Mesenchymal stem cell (in vitro differentiated cells and primary cell): Measurements from ENCODE around the gene HMGXB4.
"Not testable (repeated sequence)": the region's sequence is repeated elsewhere in the genome, so short reads cannot be mapped to it uniquely, and the experiment has no call there.

ENCODE experiments used
- DNase-seq: peaks from one replicate; pipeline ENCODE4 v3.0.0-alpha.2; 2013
- H2AFZ ChIP-seq: one replicate; pipeline ENCODE4 v1.6.1; 2013; ENCODE audit warnings: low read depth, mild to moderate bottlenecking, control low read depth, inconsistent platforms, low read length, moderate library complexity
- H2AK5ac ChIP-seq: 2 replicates; pipeline ENCODE4 v1.6.1; 2013; ENCODE audit warnings: low read length, moderate library complexity, mild to moderate bottlenecking, inconsistent platforms; ENCODE audit not compliant: severe bottlenecking
- H2BK120ac ChIP-seq: one replicate; pipeline ENCODE4 v1.6.1; 2013; ENCODE audit warnings: low read depth, mild to moderate bottlenecking, inconsistent platforms, low read length, moderate library complexity
- H2BK12ac ChIP-seq, 2 experiments: one replicate each; pipeline ENCODE4 v1.6.1; 2013; ENCODE audit warnings: inconsistent platforms in 2 of 2, low read length in 2 of 2, mild to moderate bottlenecking in 2 of 2, moderate library complexity in 2 of 2, control low read depth in 1 of 2
- H2BK15ac ChIP-seq: one replicate; pipeline ENCODE4 v1.6.1; 2013; ENCODE audit warnings: mild to moderate bottlenecking, low read depth, inconsistent platforms; ENCODE audit not compliant: poor library complexity, severe bottlenecking
- H2BK5ac ChIP-seq: 2 replicates; pipeline ENCODE4 v1.6.1; 2013; ENCODE audit warnings: low read depth, mild to moderate bottlenecking, low read length, control low read depth, inconsistent platforms; ENCODE audit not compliant: poor library complexity, severe bottlenecking
- H3K14ac ChIP-seq, 2 experiments: one replicate each; pipeline ENCODE4 v1.6.1; 2013; ENCODE audit warnings: inconsistent platforms in 2 of 2, low read length in 2 of 2, control low read depth in 1 of 2, mild to moderate bottlenecking in 1 of 2, moderate library complexity in 1 of 2
- H3K18ac ChIP-seq, 2 experiments: one replicate each; pipeline ENCODE4 v1.6.1; 2013; ENCODE audit warnings: inconsistent platforms in 2 of 2, low read length in 2 of 2, control low read depth in 1 of 2, low read depth in 1 of 2, mild to moderate bottlenecking in 1 of 2
- H3K23ac ChIP-seq, 2 experiments: one replicate each; pipeline ENCODE4 v1.6.1; 2013; ENCODE audit warnings: inconsistent platforms in 2 of 2, low read length in 2 of 2, mild to moderate bottlenecking in 2 of 2, moderate library complexity in 2 of 2, control low read depth in 1 of 2
- H3K27ac ChIP-seq: 2 replicates; pipeline ENCODE4 v1.5.1; 2013; ENCODE audit warnings: mild to moderate bottlenecking, moderate library complexity, low read length, control low read depth, inconsistent platforms; ENCODE audit not compliant: poor library complexity, severe bottlenecking
- H3K27me3 ChIP-seq, 2 experiments: 2 replicates each; pipeline versions ENCODE4 v1.6.1 to v1.7.0; 2013; ENCODE audit warnings: low read length in 2 of 2, mild to moderate bottlenecking in 2 of 2, moderate library complexity in 2 of 2, control low read depth in 1 of 2, inconsistent platforms in 1 of 2; ENCODE audit not compliant: control insufficient read depth in 1 of 2, insufficient read depth in 1 of 2
- H3K36me3 ChIP-seq, 2 experiments: 2 replicates each; pipeline versions ENCODE4 v1.6.1 to v1.7.0; 2013; ENCODE audit warnings: low read length in 2 of 2, control low read depth in 1 of 2, inconsistent platforms in 1 of 2, low read depth in 1 of 2, mild to moderate bottlenecking in 1 of 2; ENCODE audit not compliant: insufficient read depth in 2 of 2, control insufficient read depth in 1 of 2
- H3K4ac ChIP-seq, 2 experiments: one replicate each; pipeline ENCODE4 v1.6.1; 2013; ENCODE audit warnings: inconsistent platforms in 2 of 2, low read length in 2 of 2, mild to moderate bottlenecking in 2 of 2, moderate library complexity in 2 of 2, control low read depth in 1 of 2, low read depth in 1 of 2
- H3K4me1 ChIP-seq: 2 replicates; pipeline ENCODE4 v1.6.1; 2013; ENCODE audit warnings: low read depth, low read length, control low read depth; ENCODE audit not compliant: control insufficient read depth, insufficient read depth
- H3K4me2 ChIP-seq: 2 replicates; pipeline ENCODE4 v1.6.1; 2013; ENCODE audit warnings: low read length, mild to moderate bottlenecking, inconsistent platforms; ENCODE audit not compliant: poor library complexity, severe bottlenecking
- H3K4me3 ChIP-seq, 2 experiments: 2 replicates each; pipeline versions ENCODE4 v1.5.1 to v1.7.0; 2013; ENCODE audit warnings: low read length in 2 of 2, mild to moderate bottlenecking in 2 of 2, control low read depth in 1 of 2, low read depth in 1 of 2; ENCODE audit not compliant: insufficient read depth in 1 of 2
- H3K79me1 ChIP-seq: replicated peaks from 2 replicates; pipeline ENCODE4 v1.6.1; 2013; ENCODE audit warnings: mild to moderate bottlenecking, control low read depth, low read length, inconsistent platforms; ENCODE audit not compliant: poor library complexity, severe bottlenecking
- H3K9ac ChIP-seq: 2 replicates; pipeline ENCODE4 v1.7.0; 2013; ENCODE audit warnings: mild to moderate bottlenecking, low read length, moderate library complexity
- H3K9me3 ChIP-seq: 2 replicates; pipeline ENCODE4 v1.7.0; 2013; ENCODE audit warnings: mild to moderate bottlenecking, low read length; ENCODE audit not compliant: control insufficient read depth
- H4K8ac ChIP-seq: one replicate; pipeline ENCODE4 v1.6.1; 2013; ENCODE audit warnings: inconsistent platforms, mild to moderate bottlenecking, low read length, moderate library complexity
- H4K91ac ChIP-seq: one replicate; pipeline ENCODE4 v1.6.1; 2013; ENCODE audit warnings: mild to moderate bottlenecking, low read length, inconsistent platforms
- WGBS: methylation state at CpG from one replicate; pipeline ENCODE4 v1.1.7; 2013; ENCODE audit warnings: mixed read lengths; 5-methylcytosine and 5-hydroxymethylcytosine counted together

Gene HMGXB4

DNA sequence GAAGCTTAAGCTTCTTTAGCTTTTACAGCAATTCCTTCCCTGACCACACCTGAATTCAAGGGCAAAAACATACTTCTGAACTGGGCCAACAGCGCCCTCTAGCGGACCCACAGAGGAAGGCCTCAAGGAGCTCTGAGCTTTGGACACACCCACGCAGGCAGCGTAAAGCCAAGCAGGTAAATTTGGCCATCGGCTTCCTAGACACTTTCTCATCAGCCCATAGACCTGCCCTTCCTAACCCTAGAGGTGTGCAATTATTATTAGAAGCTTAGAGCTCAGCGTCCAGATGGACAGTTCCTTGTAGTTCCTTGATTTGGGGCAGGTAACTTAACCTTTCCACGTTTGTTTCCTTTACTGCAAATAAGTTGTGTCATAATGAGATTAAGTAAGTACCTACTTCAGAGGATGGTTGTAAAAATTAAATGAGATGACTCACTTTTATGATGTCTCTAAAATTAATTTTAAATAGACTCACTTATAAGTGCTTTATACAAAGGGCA, 25.7 kb upstream of the HMGXB4 start:
- Histone ChIP-seq H3K4ac (no peak overlapping the region), H3K4me3 (no peak overlapping the region), H3K9me3 (no peaks in the 10 kb centered on the region), H4K8ac (no peak overlapping the region), H3K27ac (no peak overlapping the region), H3K9ac (no peak overlapping the region), H3K79me1 (no peaks in the 10 kb centered on the region), H3K27me3 (peaks cover 33 to 57% of the 10 kb centered on the region in 2 experiments), H2BK12ac (no peak overlapping the region), H3K36me3 (no peaks in the 10 kb centered on the region), H3K14ac (no peak overlapping the region), H3K18ac (no peak overlapping the region), H2AFZ (no peak overlapping the region), H4K91ac (no peak overlapping the region), H3K4me2 (no peak overlapping the region), H2BK120ac (no peak overlapping the region), H2AK5ac (no peak overlapping the region), H3K23ac (no peak overlapping the region), H2BK5ac (no peak overlapping the region), H2BK15ac (no peak overlapping the region), H3K4me1 (no peaks in the 10 kb centered on the region)
- 0% methylated on average over 6 of the region's 7 CpGs for WGBS
- DNase-seq = peak; percentile 59

DNA sequence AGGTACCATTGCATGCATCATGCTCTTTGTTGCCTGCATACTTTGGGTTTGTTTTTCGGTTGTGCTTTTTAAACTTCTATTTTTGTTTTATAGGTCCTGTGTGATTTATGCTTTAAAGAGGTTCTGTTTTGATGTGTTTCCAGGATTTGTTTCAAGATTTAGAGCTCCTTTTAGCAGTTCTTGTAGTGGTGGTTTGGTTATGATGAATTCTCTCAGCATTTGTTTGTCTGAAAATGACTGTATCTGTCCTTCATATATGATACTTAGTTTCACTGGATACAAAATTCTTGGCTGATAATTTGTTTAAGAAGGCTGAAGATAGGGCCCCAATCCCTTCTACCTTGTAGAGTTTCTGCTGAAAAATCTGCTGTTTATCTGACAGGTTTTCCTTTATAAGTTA, 18.5 kb upstream of the HMGXB4 start:
- not testable (repeated sequence) for H2BK15ac ChIP-seq, H4K8ac ChIP-seq, H3K18ac ChIP-seq, H3K9me3 ChIP-seq, H4K91ac ChIP-seq, H2BK120ac ChIP-seq, H3K14ac ChIP-seq, H2BK5ac ChIP-seq, H3K4me2 ChIP-seq, H3K9ac ChIP-seq, H2AK5ac ChIP-seq, H3K36me3 ChIP-seq, H3K27ac ChIP-seq, H3K79me1 ChIP-seq, DNase-seq, H3K4ac ChIP-seq, H3K23ac ChIP-seq, H3K4me3 ChIP-seq, H2BK12ac ChIP-seq, H2AFZ ChIP-seq, H3K4me1 ChIP-seq
- WGBS = 94% methylated on average over 1 of the region's 1 CpG
- H3K27me3 ChIP-seq = peaks cover 2 to 13% of the 10 kb centered on the region in 2 experiments

DNA sequence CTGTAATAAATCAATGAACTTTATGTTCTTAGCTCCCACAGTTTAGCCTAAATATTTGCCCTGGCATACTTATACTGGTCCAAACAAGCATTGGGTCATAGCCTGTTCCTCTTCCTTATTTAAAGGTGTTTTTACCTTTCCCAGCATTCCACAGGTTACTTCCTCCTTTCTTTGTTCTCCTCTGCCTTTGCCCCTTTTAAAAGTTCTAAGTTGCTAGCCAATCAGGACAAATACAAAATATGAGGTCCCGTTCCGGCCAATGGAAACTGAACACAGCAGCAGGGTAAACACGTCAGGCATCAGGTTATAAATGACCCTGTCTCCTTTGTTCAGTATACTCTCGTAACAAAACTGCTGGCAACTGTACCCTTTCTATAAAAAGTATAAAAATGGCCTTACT, 12.8 kb upstream of the HMGXB4 start:
- H3K4me1 ChIP-seq, H4K8ac ChIP-seq: not testable (repeated sequence)

DNA sequence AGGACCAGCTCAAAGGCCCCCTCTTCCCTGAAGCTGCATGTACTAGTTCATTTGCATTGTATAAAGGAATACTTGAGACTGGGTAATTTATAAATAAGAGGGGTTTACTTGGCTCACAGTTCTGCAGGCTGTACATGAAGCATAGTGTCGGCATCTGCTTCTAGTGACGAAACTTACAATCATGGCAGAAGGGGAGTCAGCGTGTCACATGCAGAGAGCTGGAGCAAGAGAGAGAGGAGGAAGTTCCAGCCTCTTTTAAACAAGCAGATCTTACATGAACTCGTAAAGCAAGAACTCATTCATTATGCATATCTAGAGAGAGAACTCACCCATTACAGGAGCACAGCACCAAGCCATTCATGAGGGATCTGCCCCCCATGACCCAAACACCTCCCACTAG, 7.1 kb upstream of the HMGXB4 start:
- Histone ChIP-seq H3K18ac (no peak overlapping the region), H3K9me3 (no peaks in the 10 kb centered on the region), H3K4me3 (no peak overlapping the region), H3K27me3 (peaks cover 4 to 10% of the 10 kb centered on the region in 2 experiments), H3K27ac (no peak overlapping the region), H3K9ac (no peak overlapping the region), H3K23ac (no peak overlapping the region), H3K4ac (no peak overlapping the region), H2BK120ac (no peak overlapping the region), H2BK15ac (no peak overlapping the region), H3K4me1 (no peaks in the 10 kb centered on the region), H2BK5ac (no peak overlapping the region), H4K8ac (no peak overlapping the region), H3K4me2 (no peak overlapping the region), H2BK12ac (no peak overlapping the region), H3K79me1 (no peaks in the 10 kb centered on the region), H2AK5ac (no peak overlapping the region), H4K91ac (no peak overlapping the region), H2AFZ (no peak overlapping the region), H3K14ac (no peak overlapping the region), H3K36me3 (no peaks in the 10 kb centered on the region)
- WGBS = 93% methylated on average over 4 of the region's 4 CpGs
- DNase-seq = no peak

More for the DNA sequence above, 12.8 kb upstream of the HMGXB4 start:
- not testable (repeated sequence) for H2BK120ac ChIP-seq, H3K27ac ChIP-seq, H2BK15ac ChIP-seq, H3K14ac ChIP-seq, H3K9me3 ChIP-seq, H4K91ac ChIP-seq, H2AK5ac ChIP-seq, H3K4me3 ChIP-seq, H3K23ac ChIP-seq, H2BK12ac ChIP-seq, H3K4ac ChIP-seq, H3K9ac ChIP-seq, H3K79me1 ChIP-seq, H3K18ac ChIP-seq, H2AFZ ChIP-seq, H3K36me3 ChIP-seq, DNase-seq, H3K4me2 ChIP-seq, H2BK5ac ChIP-seq
- WGBS = 95% methylated on average over 4 of the region's 4 CpGs
- H3K27me3 ChIP-seq = peaks cover 4 to 16% of the 10 kb centered on the region in 2 experiments
